SU-DHL-6 (cell line): ENCODE results near the gene KATNB1.

ENCODE experiments used
- CTCF ChIP-seq: fragments of 200-600 bp; sonication (generic); IDR thresholded peaks from one replicate; pipeline ENCODE4 v1.5.1; 2017; ENCODE audit warnings: antibody characterized with exemption, mild to moderate bottlenecking, low read length, moderate library complexity; ENCODE audit not compliant: insufficient read depth, poor library complexity, severe bottlenecking
- EZH2phosphoT487 ChIP-seq: fragments of 200-600 bp; sonication (generic), shearing (Covaris generic); conservative IDR thresholded peaks from 2 replicates; pipeline ENCODE4 v1.6.1; 2018; ENCODE audit warnings: mild to moderate bottlenecking, antibody characterized with exemption, low read length, moderate library complexity, mixed read lengths

GRCh38 chr16:57742543-57742942 is 7.0 kb downstream of the KATNB1 start:
- TF ChIP-seq CTCF (no peak), EZH2phosphoT487 (no peak)
